ENCODE data around the gene TNNT1.

- TF ChIP-seq CTCF (IDR thresholded peaks at IDR 0.05; ENCODE audit: low read length), result no peak
- no peak for TF ChIP-seq EZH2phosphoT487 (IDR thresholded peaks at IDR 0.05; ENCODE audit: low read length)
These were observed 9.4 kb upstream of the TNNT1 start for GRCh38 chr19:55158423-55158822.
